DMS114 treated with DMSO at 0.1 percent for 48 hours (cell line): ENCODE data around the gene CD2BP2.

Source experiments
- DNase-seq: peaks from one replicate; lab custom pipeline; 2025; ENCODE audit not compliant: unreplicated experiment; lab: John Stamatoyannopoulos, UW

The CD2BP2 gene

GRCh38 chr16:30361180-30361579 lies 6.1 kb upstream of the CD2BP2 start:
- DNase-seq: no peak

GRCh38 chr16:30359871-30360170 lies 4.7 kb upstream of the CD2BP2 start:
- DNase-seq: no peak

GRCh38 chr16:30358990-30359870 lies 4.1 kb upstream of the CD2BP2 start:
- DNase-seq: no peak

- DNase-seq: no peak
These were observed 3.4 kb upstream of the CD2BP2 start for GRCh38 chr16:30358577-30358936.

- DNase-seq: no peak
These were observed 2.8 kb upstream of the CD2BP2 start for GRCh38 chr16:30357715-30358576.

- no peak for DNase-seq
These were observed 2.1 kb upstream of the CD2BP2 start for GRCh38 chr16:30357085-30357714.

GRCh38 chr16:30356401-30357084 lies 1.4 kb upstream of the CD2BP2 start:
- no peak for DNase-seq

GRCh38 chr16:30355954-30356308 lies 823 bp upstream of the CD2BP2 start:
- DNase-seq: no peak

GRCh38 chr16:30354423-30355143 lies 525 bp downstream of the CD2BP2 start:
- DNase-seq: no peak

GRCh38 chr16:30353438-30354129 lies 1.5 kb downstream of the CD2BP2 start:
- DNase-seq: no peak

- DNase-seq: no peak
These were observed 2.4 kb downstream of the CD2BP2 start for GRCh38 chr16:30352488-30353401.

- no peak for DNase-seq
These were observed 3.3 kb downstream of the CD2BP2 start for GRCh38 chr16:30351586-30352419.

- DNase-seq: no peak
These were observed 4.1 kb downstream of the CD2BP2 start for GRCh38 chr16:30351001-30351441.

- no peak for DNase-seq
These were observed 4.8 kb downstream of the CD2BP2 start for GRCh38 chr16:30350134-30350871.

- DNase-seq: no peak
These were observed 5.4 kb downstream of the CD2BP2 start for GRCh38 chr16:30349675-30350074.

GRCh38 chr16:30348929-30349328 lies 6.2 kb downstream of the CD2BP2 start:
- DNase-seq: no peak

- DNase-seq: no peak
These were observed 7.0 kb downstream of the CD2BP2 start for GRCh38 chr16:30348113-30348512.
